WI38 (cell line): Measurements from ENCODE around the gene SLC25A46.
"Not testable (repeated sequence)": the region's sequence is repeated elsewhere in the genome, so short reads cannot be mapped to it uniquely, and the experiment has no call there.

Source experiments
- H3K4me3 ChIP-seq: 2 replicates; pipeline ENCODE4 v1.5.1; 2011; ENCODE audit warnings: low read depth, mild to moderate bottlenecking, control low read depth, low read length
- CTCF ChIP-seq: IDR thresholded peaks from 2 replicates; pipeline ENCODE4 v1.5.1; 2012; ENCODE audit warnings: low read depth, mild to moderate bottlenecking, control low read depth, low read length

The SLC25A46 gene

GRCh38 chr5:110716247-110717245 is 22.3 kb upstream of the SLC25A46 start:
- H3K4me3 ChIP-seq, result no peak overlapping the region

GRCh38 chr5:110718311-110718710 is 20.5 kb upstream of the SLC25A46 start:
- TF ChIP-seq CTCF, result no peak
- H3K4me3 ChIP-seq, result no peak overlapping the region

More at GRCh38 chr5:110716247-110717245, 22.3 kb upstream of the SLC25A46 start:
- no peak for TF ChIP-seq CTCF

GRCh38 chr5:110726249-110727024 is 12.4 kb upstream of the SLC25A46 start, which contains the start of gene TMEM232:
Gene TMEM232 (minus strand): TSS chr5:110726671. CDS start chr5:110667352, 59,319 bp downstream.
- H3K4me3 ChIP-seq, result peak within 1 kb of the TSS; percentile 38
- TF ChIP-seq CTCF, result no peak

- no peak for TF ChIP-seq CTCF
- peak overlapping the region; percentile 38 for H3K4me3 ChIP-seq
These were observed 11.8 kb upstream of the SLC25A46 start for GRCh38 chr5:110727025-110727314.

GRCh38 chr5:110731499-110731898 is 7.3 kb upstream of the SLC25A46 start:
- not testable (repeated sequence) for H3K4me3 ChIP-seq

GRCh38 chr5:110734101-110734500 is 4.7 kb upstream of the SLC25A46 start:
- TF ChIP-seq CTCF, result no peak
- H3K4me3 ChIP-seq, result no peak overlapping the region

- no peak overlapping the region for H3K4me3 ChIP-seq
- TF ChIP-seq CTCF, result no peak
These were observed 3.3 kb upstream of the SLC25A46 start for GRCh38 chr5:110735556-110735955.
